Measurements from ENCODE around the gene TMEM145.

GRCh38 chr19:42362342-42362741 lies 49.2 kb downstream of the TMEM145 start:
- TF ChIP-seq CTCF (IDR thresholded peaks at IDR 0.05; ENCODE audit: insufficient read depth, low read depth, low read length) (no peak), EZH2 (IDR thresholded peaks at IDR 0.05; ENCODE audit: insufficient read depth, low read length) (no peak)
